Endometrium (tissue), 2 donors: ENCODE measurements around the gene MAP6.

Experiments
- FAIRE-seq: peaks from 2 replicates; lab custom pipeline; 2012; peaks lifted over from hg19 to GRCh38; lab: Jason Lieb, UNC
- donor health status: control.
- donor health status: control.

Gene MAP6

GRCh38 chr11:75627906-75628668 is 40.8 kb downstream of the MAP6 start:
- FAIRE-seq = no peak

GRCh38 chr11:75626889-75627529 is 41.8 kb downstream of the MAP6 start:
- FAIRE-seq = no peak

GRCh38 chr11:75625991-75626888 is 42.6 kb downstream of the MAP6 start:
- FAIRE-seq = no peak

- no peak for FAIRE-seq
Observed at GRCh38 chr11:75625021-75625420, 43.8 kb downstream of the MAP6 start.

- no peak for FAIRE-seq
Observed at GRCh38 chr11:75616281-75616680, 52.6 kb downstream of the MAP6 start.

- FAIRE-seq = no peak
Observed at GRCh38 chr11:75615751-75616150, 53.1 kb downstream of the MAP6 start.

GRCh38 chr11:75611823-75612222 is 57.0 kb downstream of the MAP6 start:
- no peak for FAIRE-seq

- FAIRE-seq = no peak
Observed at GRCh38 chr11:75606099-75606498, 62.7 kb downstream of the MAP6 start.

GRCh38 chr11:75603791-75604736 is 64.8 kb downstream of the MAP6 start:
- FAIRE-seq = no peak

- FAIRE-seq = no peak
Observed at GRCh38 chr11:75602951-75603350, 65.9 kb downstream of the MAP6 start.

- no peak for FAIRE-seq
Observed at GRCh38 chr11:75601494-75601893, 67.3 kb downstream of the MAP6 start.

- no peak for FAIRE-seq
Observed at GRCh38 chr11:75600356-75600755, 68.5 kb downstream of the MAP6 start.

- FAIRE-seq = no peak
Observed at GRCh38 chr11:75598900-75599299, 69.9 kb downstream of the MAP6 start.

- no peak for FAIRE-seq
Observed at GRCh38 chr11:75598264-75598663, 70.6 kb downstream of the MAP6 start.

GRCh38 chr11:75597636-75598035 is 71.2 kb downstream of the MAP6 start:
- no peak for FAIRE-seq

GRCh38 chr11:75596914-75597313 is 71.9 kb downstream of the MAP6 start:
- FAIRE-seq = no peak

GRCh38 chr11:75595429-75595828 is 73.4 kb downstream of the MAP6 start:
- no peak for FAIRE-seq

GRCh38 chr11:75594211-75594610 is 74.6 kb downstream of the MAP6 start:
- no peak for FAIRE-seq

GRCh38 chr11:75593286-75593915 is 75.4 kb downstream of the MAP6 start:
- FAIRE-seq = no peak

- no peak for FAIRE-seq
Observed at GRCh38 chr11:75592715-75593114, 76.1 kb downstream of the MAP6 start.

GRCh38 chr11:75591966-75592365 is 76.9 kb downstream of the MAP6 start:
- no peak for FAIRE-seq
